SK-N-SH treated with all-trans-retinoic acid at 6 μM for 48 hours (cell line): ENCODE results near the gene UFM1.
"Not testable (repeated sequence)": the region's sequence is repeated elsewhere in the genome, so short reads cannot be mapped to it uniquely, and the experiment has no call there.

Source experiments
- ATAC-seq: fragments of 200-7000 bp; cut with Tn5 transposase; 3 replicates; pipeline ENCODE4 v1.9.1; 2020; ENCODE audit warnings: mild to moderate bottlenecking, moderate library complexity
- ESRRG ChIP-seq: fragments of 250-450 bp; sonication (Bioruptor Pico); IDR thresholded peaks from 2 replicates; pipeline ENCODE4 v1.6.1; 2021; ENCODE audit warnings: mild to moderate bottlenecking
- GLIS3 ChIP-seq: fragments of 250-450 bp; sonication (Bioruptor Pico); IDR thresholded peaks from 2 replicates; pipeline ENCODE4 v1.5.0; 2020; ENCODE audit warnings: mild to moderate bottlenecking, moderate library complexity
- ISL1 ChIP-seq: fragments of 250-450 bp; sonication (Bioruptor Pico); IDR thresholded peaks from 2 replicates; pipeline ENCODE4 v2.1.2; 2022; ENCODE audit warnings: mild to moderate bottlenecking, moderate library complexity
- OSR1 ChIP-seq: fragments of 250-450 bp; sonication (Bioruptor Pico); IDR thresholded peaks from 2 replicates; pipeline ENCODE4 v1.8.0; 2022; ENCODE audit warnings: moderate library complexity, mild to moderate bottlenecking, inconsistent platforms
- RARB ChIP-seq: fragments of 250-450 bp; sonication (Bioruptor Pico); IDR thresholded peaks from 2 replicates; pipeline ENCODE4 v1.8.0; 2021; ENCODE audit warnings: mild to moderate bottlenecking, moderate library complexity
- SNAI2 ChIP-seq: fragments of 250-450 bp; sonication (Bioruptor Pico); IDR thresholded peaks from 2 replicates; pipeline ENCODE4 v1.5.0; 2020; ENCODE audit warnings: mild to moderate bottlenecking, moderate library complexity
- TOX ChIP-seq: fragments of 250-450 bp; sonication (Bioruptor Pico); IDR thresholded peaks from 2 replicates; pipeline ENCODE4 v1.8.0; 2021; ENCODE audit warnings: mild to moderate bottlenecking, moderate library complexity, borderline replicate concordance
- ZC3H10 ChIP-seq: fragments of 250-450 bp; sonication (Bioruptor Pico); IDR thresholded peaks from 2 replicates; pipeline ENCODE4 v1.5.1; 2021; ENCODE audit warnings: mild to moderate bottlenecking, moderate library complexity
- ZFP3 ChIP-seq: fragments of 250-450 bp; sonication (Bioruptor Pico); IDR thresholded peaks from 2 replicates; pipeline ENCODE4 v1.5.0; 2020; ENCODE audit warnings: mild to moderate bottlenecking, moderate library complexity
- ZFP30 ChIP-seq: fragments of 450-650 bp; formaldehyde crosslinking; IDR thresholded peaks from 2 replicates; pipeline ENCODE4 v1.5.0; 2022; ENCODE audit warnings: mild to moderate bottlenecking, moderate library complexity
- ZNF565 ChIP-seq: fragments of 450-650 bp; formaldehyde crosslinking; conservative IDR thresholded peaks from 2 replicates; pipeline ENCODE4 v1.5.0; 2020; ENCODE audit warnings: low read depth, mild to moderate bottlenecking, moderate library complexity
- ZNF70 ChIP-seq: fragments of 450-650 bp; formaldehyde crosslinking; IDR thresholded peaks from 2 replicates; pipeline ENCODE4 v1.5.0; 2020; ENCODE audit warnings: mild to moderate bottlenecking, moderate library complexity
- ZNF8 ChIP-seq: fragments of 450-650 bp; formaldehyde crosslinking; IDR thresholded peaks from 2 replicates; pipeline ENCODE4 v1.5.0; 2020; ENCODE audit warnings: mild to moderate bottlenecking, moderate library complexity
- TF ChIP-seq, protein P1 (sequence below): fragments of 250-450 bp; sonication (Bioruptor Pico); IDR thresholded peaks from 2 replicates; pipeline ENCODE4 v1.5.1; 2020; ENCODE audit warnings: low read depth, mild to moderate bottlenecking, moderate library complexity
- TF ChIP-seq, protein P2 (sequence below): fragments of 250-450 bp; sonication (Bioruptor Pico); IDR thresholded peaks from 2 replicates; pipeline ENCODE4 v1.8.0; 2020; ENCODE audit warnings: mild to moderate bottlenecking, moderate library complexity, borderline replicate concordance
- TF ChIP-seq, protein P3 (sequence below): fragments of 250-450 bp; sonication (Bioruptor Pico); IDR thresholded peaks from 2 replicates; pipeline ENCODE4 v1.5.1; 2021; ENCODE audit warnings: mild to moderate bottlenecking, moderate library complexity
- TF ChIP-seq, protein P4 (sequence below): fragments of 250-450 bp; sonication (Bioruptor Pico); IDR thresholded peaks from 2 replicates; pipeline ENCODE4 v1.8.0; 2021; ENCODE audit warnings: low read depth, mild to moderate bottlenecking, moderate library complexity, borderline replicate concordance
- TF ChIP-seq, protein P5 (sequence below): fragments of 250-450 bp; sonication (Bioruptor Pico); IDR thresholded peaks from 2 replicates; pipeline ENCODE4 v1.5.0; 2020; ENCODE audit warnings: mild to moderate bottlenecking, moderate library complexity

Gene UFM1

DNA sequence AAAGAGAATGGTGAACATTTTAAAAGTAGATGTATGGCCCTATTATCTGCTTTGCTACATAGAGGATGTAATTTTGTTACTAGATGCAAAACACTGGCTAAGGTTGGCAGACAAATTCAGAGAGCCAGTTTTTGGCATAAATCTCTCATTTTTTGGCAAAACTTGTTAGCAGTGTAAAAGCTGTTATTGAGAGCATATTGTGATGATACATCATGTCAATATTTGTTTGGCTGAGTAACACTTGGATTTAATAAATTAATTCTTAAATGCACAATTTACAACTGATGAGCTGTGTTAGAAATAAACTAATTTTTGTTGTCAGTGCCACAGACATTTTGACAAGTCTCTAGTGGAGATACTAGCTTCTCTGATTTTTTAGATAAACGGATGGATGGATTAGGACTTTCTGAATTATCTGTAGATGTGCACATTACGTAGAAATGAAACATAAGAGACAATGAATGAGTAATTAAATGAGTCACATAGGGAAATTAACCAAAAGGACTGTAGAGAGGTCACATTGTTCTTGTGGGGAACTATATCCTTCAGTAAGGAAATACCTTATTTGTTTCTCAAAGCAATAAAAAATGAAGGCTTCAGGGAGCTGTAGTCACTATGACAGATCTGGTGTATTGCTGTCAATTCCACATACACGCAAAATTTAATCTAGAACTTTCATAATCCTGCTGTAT is 17.4 kb downstream of the UFM1 start:
- no peak for ATAC-seq

DNA sequence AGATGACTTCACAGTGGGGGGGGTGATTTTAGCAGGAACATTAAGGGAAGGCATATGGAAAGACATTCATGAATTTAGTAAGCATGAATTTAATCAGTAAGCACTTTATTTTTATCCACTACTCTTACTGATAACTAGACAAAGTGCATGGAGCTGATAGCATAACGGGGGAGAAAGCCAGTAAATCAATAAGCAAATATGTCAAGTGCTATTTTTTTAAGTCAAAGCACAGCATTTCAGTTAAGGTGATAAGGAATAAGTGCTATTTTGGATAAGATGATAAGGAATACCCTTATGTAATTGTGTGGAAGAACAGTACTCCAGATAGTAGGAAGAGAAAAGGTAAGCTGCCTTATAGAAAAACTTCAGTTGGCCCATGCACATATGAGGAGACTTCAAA is 19.4 kb downstream of the UFM1 start:
- TF ChIP-seq, protein P1, sequence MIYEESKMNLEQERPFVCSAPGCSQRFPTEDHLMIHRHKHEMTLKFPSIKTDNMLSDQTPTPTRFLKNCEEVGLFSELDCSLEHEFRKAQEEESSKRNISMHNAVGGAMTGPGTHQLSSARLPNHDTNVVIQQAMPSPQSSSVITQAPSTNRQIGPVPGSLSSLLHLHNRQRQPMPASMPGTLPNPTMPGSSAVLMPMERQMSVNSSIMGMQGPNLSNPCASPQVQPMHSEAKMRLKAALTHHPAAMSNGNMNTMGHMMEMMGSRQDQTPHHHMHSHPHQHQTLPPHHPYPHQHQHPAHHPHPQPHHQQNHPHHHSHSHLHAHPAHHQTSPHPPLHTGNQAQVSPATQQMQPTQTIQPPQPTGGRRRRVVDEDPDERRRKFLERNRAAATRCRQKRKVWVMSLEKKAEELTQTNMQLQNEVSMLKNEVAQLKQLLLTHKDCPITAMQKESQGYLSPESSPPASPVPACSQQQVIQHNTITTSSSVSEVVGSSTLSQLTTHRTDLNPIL (CRISPR knock-in tag) = no peak
- TF ChIP-seq TOX (CRISPR knock-in tag) = no peak
- TF ChIP-seq ZFP30 = no peak
- TF ChIP-seq OSR1 (CRISPR knock-in tag) = no peak
- TF ChIP-seq, protein P2, sequence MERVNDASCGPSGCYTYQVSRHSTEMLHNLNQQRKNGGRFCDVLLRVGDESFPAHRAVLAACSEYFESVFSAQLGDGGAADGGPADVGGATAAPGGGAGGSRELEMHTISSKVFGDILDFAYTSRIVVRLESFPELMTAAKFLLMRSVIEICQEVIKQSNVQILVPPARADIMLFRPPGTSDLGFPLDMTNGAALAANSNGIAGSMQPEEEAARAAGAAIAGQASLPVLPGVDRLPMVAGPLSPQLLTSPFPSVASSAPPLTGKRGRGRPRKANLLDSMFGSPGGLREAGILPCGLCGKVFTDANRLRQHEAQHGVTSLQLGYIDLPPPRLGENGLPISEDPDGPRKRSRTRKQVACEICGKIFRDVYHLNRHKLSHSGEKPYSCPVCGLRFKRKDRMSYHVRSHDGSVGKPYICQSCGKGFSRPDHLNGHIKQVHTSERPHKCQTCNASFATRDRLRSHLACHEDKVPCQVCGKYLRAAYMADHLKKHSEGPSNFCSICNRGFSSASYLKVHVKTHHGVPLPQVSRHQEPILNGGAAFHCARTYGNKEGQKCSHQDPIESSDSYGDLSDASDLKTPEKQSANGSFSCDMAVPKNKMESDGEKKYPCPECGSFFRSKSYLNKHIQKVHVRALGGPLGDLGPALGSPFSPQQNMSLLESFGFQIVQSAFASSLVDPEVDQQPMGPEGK (CRISPR knock-in tag) = no peak
- no peak for TF ChIP-seq ZNF8 (CRISPR knock-in tag)
- no peak for TF ChIP-seq ZFP3 (CRISPR knock-in tag)
- TF ChIP-seq, protein P3, sequence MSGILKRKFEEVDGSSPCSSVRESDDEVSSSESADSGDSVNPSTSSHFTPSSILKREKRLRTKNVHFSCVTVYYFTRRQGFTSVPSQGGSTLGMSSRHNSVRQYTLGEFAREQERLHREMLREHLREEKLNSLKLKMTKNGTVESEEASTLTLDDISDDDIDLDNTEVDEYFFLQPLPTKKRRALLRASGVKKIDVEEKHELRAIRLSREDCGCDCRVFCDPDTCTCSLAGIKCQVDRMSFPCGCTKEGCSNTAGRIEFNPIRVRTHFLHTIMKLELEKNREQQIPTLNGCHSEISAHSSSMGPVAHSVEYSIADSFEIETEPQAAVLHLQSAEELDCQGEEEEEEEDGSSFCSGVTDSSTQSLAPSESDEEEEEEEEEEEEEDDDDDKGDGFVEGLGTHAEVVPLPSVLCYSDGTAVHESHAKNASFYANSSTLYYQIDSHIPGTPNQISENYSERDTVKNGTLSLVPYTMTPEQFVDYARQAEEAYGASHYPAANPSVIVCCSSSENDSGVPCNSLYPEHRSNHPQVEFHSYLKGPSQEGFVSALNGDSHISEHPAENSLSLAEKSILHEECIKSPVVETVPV (CRISPR knock-in tag) = no peak
- TF ChIP-seq ZC3H10 = no peak
- TF ChIP-seq ISL1 = no peak
- no peak for TF ChIP-seq GLIS3 (CRISPR knock-in tag)
- no peak for TF ChIP-seq RARB (CRISPR knock-in tag)
- TF ChIP-seq ESRRG (CRISPR knock-in tag) = no peak
- TF ChIP-seq ZNF70 = no peak
- TF ChIP-seq, protein P4, sequence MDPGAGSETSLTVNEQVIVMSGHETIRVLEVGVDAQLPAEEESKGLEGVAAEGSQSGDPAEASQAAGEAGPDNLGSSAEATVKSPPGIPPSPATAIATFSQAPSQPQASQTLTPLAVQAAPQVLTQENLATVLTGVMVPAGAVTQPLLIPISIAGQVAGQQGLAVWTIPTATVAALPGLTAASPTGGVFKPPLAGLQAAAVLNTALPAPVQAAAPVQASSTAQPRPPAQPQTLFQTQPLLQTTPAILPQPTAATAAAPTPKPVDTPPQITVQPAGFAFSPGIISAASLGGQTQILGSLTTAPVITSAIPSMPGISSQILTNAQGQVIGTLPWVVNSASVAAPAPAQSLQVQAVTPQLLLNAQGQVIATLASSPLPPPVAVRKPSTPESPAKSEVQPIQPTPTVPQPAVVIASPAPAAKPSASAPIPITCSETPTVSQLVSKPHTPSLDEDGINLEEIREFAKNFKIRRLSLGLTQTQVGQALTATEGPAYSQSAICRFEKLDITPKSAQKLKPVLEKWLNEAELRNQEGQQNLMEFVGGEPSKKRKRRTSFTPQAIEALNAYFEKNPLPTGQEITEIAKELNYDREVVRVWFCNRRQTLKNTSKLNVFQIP (CRISPR knock-in tag) = no peak
- no peak for TF ChIP-seq SNAI2 (CRISPR knock-in tag)
- no peak for ATAC-seq

More for the DNA sequence above, 17.4 kb downstream of the UFM1 start:
- no peak for TF ChIP-seq ZNF70
- TF ChIP-seq SNAI2 (CRISPR knock-in tag) = no peak
- TF ChIP-seq ZFP3 (CRISPR knock-in tag) = no peak
- TF ChIP-seq, protein P4 (CRISPR knock-in tag) = no peak
- TF ChIP-seq ISL1 = no peak
- TF ChIP-seq ZNF8 (CRISPR knock-in tag) = no peak
- no peak for TF ChIP-seq OSR1 (CRISPR knock-in tag)
- TF ChIP-seq ZNF565 = no peak
- no peak for TF ChIP-seq GLIS3 (CRISPR knock-in tag)
- no peak for TF ChIP-seq TOX (CRISPR knock-in tag)
- TF ChIP-seq ZFP30 = no peak
- TF ChIP-seq, protein P5, sequence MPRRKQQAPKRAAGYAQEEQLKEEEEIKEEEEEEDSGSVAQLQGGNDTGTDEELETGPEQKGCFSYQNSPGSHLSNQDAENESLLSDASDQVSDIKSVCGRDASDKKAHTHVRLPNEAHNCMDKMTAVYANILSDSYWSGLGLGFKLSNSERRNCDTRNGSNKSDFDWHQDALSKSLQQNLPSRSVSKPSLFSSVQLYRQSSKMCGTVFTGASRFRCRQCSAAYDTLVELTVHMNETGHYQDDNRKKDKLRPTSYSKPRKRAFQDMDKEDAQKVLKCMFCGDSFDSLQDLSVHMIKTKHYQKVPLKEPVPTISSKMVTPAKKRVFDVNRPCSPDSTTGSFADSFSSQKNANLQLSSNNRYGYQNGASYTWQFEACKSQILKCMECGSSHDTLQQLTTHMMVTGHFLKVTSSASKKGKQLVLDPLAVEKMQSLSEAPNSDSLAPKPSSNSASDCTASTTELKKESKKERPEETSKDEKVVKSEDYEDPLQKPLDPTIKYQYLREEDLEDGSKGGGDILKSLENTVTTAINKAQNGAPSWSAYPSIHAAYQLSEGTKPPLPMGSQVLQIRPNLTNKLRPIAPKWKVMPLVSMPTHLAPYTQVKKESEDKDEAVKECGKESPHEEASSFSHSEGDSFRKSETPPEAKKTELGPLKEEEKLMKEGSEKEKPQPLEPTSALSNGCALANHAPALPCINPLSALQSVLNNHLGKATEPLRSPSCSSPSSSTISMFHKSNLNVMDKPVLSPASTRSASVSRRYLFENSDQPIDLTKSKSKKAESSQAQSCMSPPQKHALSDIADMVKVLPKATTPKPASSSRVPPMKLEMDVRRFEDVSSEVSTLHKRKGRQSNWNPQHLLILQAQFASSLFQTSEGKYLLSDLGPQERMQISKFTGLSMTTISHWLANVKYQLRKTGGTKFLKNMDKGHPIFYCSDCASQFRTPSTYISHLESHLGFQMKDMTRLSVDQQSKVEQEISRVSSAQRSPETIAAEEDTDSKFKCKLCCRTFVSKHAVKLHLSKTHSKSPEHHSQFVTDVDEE (CRISPR knock-in tag) = no peak
- TF ChIP-seq ZC3H10 = no peak

DNA sequence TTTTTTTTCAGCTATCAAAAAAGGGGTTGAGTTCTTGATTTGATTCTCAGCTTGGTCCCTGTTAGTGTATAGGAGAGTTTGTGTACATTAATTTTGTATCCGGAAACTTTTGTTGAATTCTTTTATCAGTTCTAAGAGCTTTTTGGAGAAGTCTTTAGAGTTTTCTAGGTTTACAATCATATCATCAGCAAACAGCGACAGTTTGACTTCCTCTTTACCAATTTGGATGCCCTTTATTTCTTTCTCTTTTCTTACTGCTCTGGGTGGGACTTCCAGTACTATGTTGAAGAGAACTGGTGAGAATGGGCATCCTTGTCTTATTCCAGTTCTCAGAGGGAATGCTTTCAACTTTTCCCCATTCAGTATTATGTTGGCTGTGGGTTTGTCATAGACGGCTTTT is 20.4 kb downstream of the UFM1 start:
- ATAC-seq = not testable (repeated sequence)
